Mesenchymal stem cell (in vitro differentiated cells and primary cell): ENCODE measurements around the gene AHNAK.

Experiments used
- DNase-seq: peaks from one replicate; pipeline ENCODE4 v3.0.0-alpha.2; 2013
- H2AFZ ChIP-seq: one replicate; pipeline ENCODE4 v1.6.1; 2013; ENCODE audit warnings: low read depth, mild to moderate bottlenecking, control low read depth, inconsistent platforms, low read length, moderate library complexity
- H2AK5ac ChIP-seq: 2 replicates; pipeline ENCODE4 v1.6.1; 2013; ENCODE audit warnings: low read length, moderate library complexity, mild to moderate bottlenecking, inconsistent platforms; ENCODE audit not compliant: severe bottlenecking
- H2BK120ac ChIP-seq: one replicate; pipeline ENCODE4 v1.6.1; 2013; ENCODE audit warnings: low read depth, mild to moderate bottlenecking, inconsistent platforms, low read length, moderate library complexity
- H2BK12ac ChIP-seq, 2 experiments: one replicate each; pipeline ENCODE4 v1.6.1; 2013; ENCODE audit warnings: inconsistent platforms in 2 of 2, low read length in 2 of 2, mild to moderate bottlenecking in 2 of 2, moderate library complexity in 2 of 2, control low read depth in 1 of 2
- H2BK15ac ChIP-seq: one replicate; pipeline ENCODE4 v1.6.1; 2013; ENCODE audit warnings: mild to moderate bottlenecking, low read depth, inconsistent platforms; ENCODE audit not compliant: poor library complexity, severe bottlenecking
- H2BK5ac ChIP-seq: 2 replicates; pipeline ENCODE4 v1.6.1; 2013; ENCODE audit warnings: low read depth, mild to moderate bottlenecking, low read length, control low read depth, inconsistent platforms; ENCODE audit not compliant: poor library complexity, severe bottlenecking
- H3K14ac ChIP-seq, 2 experiments: one replicate each; pipeline ENCODE4 v1.6.1; 2013; ENCODE audit warnings: inconsistent platforms in 2 of 2, low read length in 2 of 2, control low read depth in 1 of 2, mild to moderate bottlenecking in 1 of 2, moderate library complexity in 1 of 2
- H3K18ac ChIP-seq, 2 experiments: one replicate each; pipeline ENCODE4 v1.6.1; 2013; ENCODE audit warnings: inconsistent platforms in 2 of 2, low read length in 2 of 2, control low read depth in 1 of 2, low read depth in 1 of 2, mild to moderate bottlenecking in 1 of 2
- H3K23ac ChIP-seq, 2 experiments: one replicate each; pipeline ENCODE4 v1.6.1; 2013; ENCODE audit warnings: inconsistent platforms in 2 of 2, low read length in 2 of 2, mild to moderate bottlenecking in 2 of 2, moderate library complexity in 2 of 2, control low read depth in 1 of 2
- H3K27ac ChIP-seq: 2 replicates; pipeline ENCODE4 v1.5.1; 2013; ENCODE audit warnings: mild to moderate bottlenecking, moderate library complexity, low read length, control low read depth, inconsistent platforms; ENCODE audit not compliant: poor library complexity, severe bottlenecking
- H3K27me3 ChIP-seq, 2 experiments: 2 replicates each; pipeline versions ENCODE4 v1.6.1 to v1.7.0; 2013; ENCODE audit warnings: low read length in 2 of 2, mild to moderate bottlenecking in 2 of 2, moderate library complexity in 2 of 2, control low read depth in 1 of 2, inconsistent platforms in 1 of 2; ENCODE audit not compliant: control insufficient read depth in 1 of 2, insufficient read depth in 1 of 2
- H3K36me3 ChIP-seq, 2 experiments: 2 replicates each; pipeline versions ENCODE4 v1.6.1 to v1.7.0; 2013; ENCODE audit warnings: low read length in 2 of 2, control low read depth in 1 of 2, inconsistent platforms in 1 of 2, low read depth in 1 of 2, mild to moderate bottlenecking in 1 of 2; ENCODE audit not compliant: insufficient read depth in 2 of 2, control insufficient read depth in 1 of 2
- H3K4ac ChIP-seq, 2 experiments: one replicate each; pipeline ENCODE4 v1.6.1; 2013; ENCODE audit warnings: inconsistent platforms in 2 of 2, low read length in 2 of 2, mild to moderate bottlenecking in 2 of 2, moderate library complexity in 2 of 2, control low read depth in 1 of 2, low read depth in 1 of 2
- H3K4me1 ChIP-seq: 2 replicates; pipeline ENCODE4 v1.6.1; 2013; ENCODE audit warnings: low read depth, low read length, control low read depth; ENCODE audit not compliant: control insufficient read depth, insufficient read depth
- H3K4me2 ChIP-seq: 2 replicates; pipeline ENCODE4 v1.6.1; 2013; ENCODE audit warnings: low read length, mild to moderate bottlenecking, inconsistent platforms; ENCODE audit not compliant: poor library complexity, severe bottlenecking
- H3K4me3 ChIP-seq, 2 experiments: 2 replicates each; pipeline versions ENCODE4 v1.5.1 to v1.7.0; 2013; ENCODE audit warnings: low read length in 2 of 2, mild to moderate bottlenecking in 2 of 2, control low read depth in 1 of 2, low read depth in 1 of 2; ENCODE audit not compliant: insufficient read depth in 1 of 2
- H3K79me1 ChIP-seq: replicated peaks from 2 replicates; pipeline ENCODE4 v1.6.1; 2013; ENCODE audit warnings: mild to moderate bottlenecking, control low read depth, low read length, inconsistent platforms; ENCODE audit not compliant: poor library complexity, severe bottlenecking
- H3K9ac ChIP-seq: 2 replicates; pipeline ENCODE4 v1.7.0; 2013; ENCODE audit warnings: mild to moderate bottlenecking, low read length, moderate library complexity
- H3K9me3 ChIP-seq: 2 replicates; pipeline ENCODE4 v1.7.0; 2013; ENCODE audit warnings: mild to moderate bottlenecking, low read length; ENCODE audit not compliant: control insufficient read depth
- H4K8ac ChIP-seq: one replicate; pipeline ENCODE4 v1.6.1; 2013; ENCODE audit warnings: inconsistent platforms, mild to moderate bottlenecking, low read length, moderate library complexity
- H4K91ac ChIP-seq: one replicate; pipeline ENCODE4 v1.6.1; 2013; ENCODE audit warnings: mild to moderate bottlenecking, low read length, inconsistent platforms
- WGBS: methylation state at CpG from one replicate; pipeline ENCODE4 v1.1.7; 2013; ENCODE audit warnings: mixed read lengths; 5-methylcytosine and 5-hydroxymethylcytosine counted together

AHNAK gene

DNA sequence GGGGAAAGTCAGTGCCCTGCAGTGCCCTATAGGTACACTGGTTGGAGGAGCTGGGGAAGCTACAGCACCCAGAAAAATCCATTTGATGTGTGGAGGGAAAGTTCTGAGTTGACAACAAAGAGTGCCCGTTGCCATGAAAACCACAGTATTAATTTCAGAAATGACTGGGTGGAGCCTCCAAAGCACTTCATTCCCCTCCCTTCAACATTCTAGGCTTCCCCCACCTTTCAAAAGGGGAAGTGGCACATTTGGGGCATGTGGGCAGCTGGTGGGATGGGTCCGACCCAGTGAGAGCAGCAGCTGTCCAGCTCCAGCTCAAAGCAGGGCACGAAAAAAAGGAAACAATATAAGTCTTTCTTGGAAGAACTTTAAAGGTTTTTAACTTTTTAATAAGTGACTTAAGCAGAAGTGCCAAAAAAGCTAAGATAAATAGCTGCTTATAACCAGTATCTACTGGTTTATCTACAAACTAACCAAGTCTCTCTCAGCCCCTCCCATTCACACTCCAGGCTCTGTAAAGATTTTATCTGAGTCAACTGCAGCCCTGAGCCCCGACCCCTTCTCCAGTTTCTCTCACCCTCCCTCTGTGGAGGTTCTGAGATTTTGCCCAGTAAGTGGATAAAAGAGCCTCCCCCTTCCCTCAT lies 9.0 kb upstream of the AHNAK start:
- H3K36me3 ChIP-seq: peaks cover 24 to 27% of the 10 kb centered on the region in 2 experiments
- H3K27ac ChIP-seq: peak overlapping the region; percentile 88
- H3K4me3 ChIP-seq: peak overlapping the region in 1 of 2 experiments; percentile 59
- DNase-seq: no peak
- peak overlapping the region; percentile 95 for H2AK5ac ChIP-seq
- H3K23ac ChIP-seq: peak overlapping the region in 1 of 2 experiments; percentile 36
- peaks cover 64% of the 10 kb centered on the region for H3K4me1 ChIP-seq
- H4K91ac ChIP-seq: peak overlapping the region; percentile 52
- peak overlapping the region; percentile 42 for H2BK120ac ChIP-seq
- no peaks in the 10 kb centered on the region for H3K9me3 ChIP-seq
- peak overlapping the region; percentile 23 to 89 for H3K18ac ChIP-seq
- peaks cover 4% of the 10 kb centered on the region for H3K79me1 ChIP-seq
- H2BK12ac ChIP-seq: peak overlapping the region in 1 of 2 experiments; percentile 81
- H4K8ac ChIP-seq: peak overlapping the region; percentile 33
- 29% methylated on average over 2 of the region's 4 CpGs for WGBS
- no peak overlapping the region for H3K14ac ChIP-seq
- H2BK5ac ChIP-seq: peak overlapping the region; percentile 88
- H3K27me3 ChIP-seq: no peaks in the 10 kb centered on the region
- H2AFZ ChIP-seq: no peak overlapping the region
- peak overlapping the region; percentile 73 for H2BK15ac ChIP-seq
- peak overlapping the region; percentile 49 for H3K4me2 ChIP-seq
- peak overlapping the region; percentile 35 to 71 for H3K4ac ChIP-seq
- H3K9ac ChIP-seq: peak overlapping the region; percentile 95

DNA sequence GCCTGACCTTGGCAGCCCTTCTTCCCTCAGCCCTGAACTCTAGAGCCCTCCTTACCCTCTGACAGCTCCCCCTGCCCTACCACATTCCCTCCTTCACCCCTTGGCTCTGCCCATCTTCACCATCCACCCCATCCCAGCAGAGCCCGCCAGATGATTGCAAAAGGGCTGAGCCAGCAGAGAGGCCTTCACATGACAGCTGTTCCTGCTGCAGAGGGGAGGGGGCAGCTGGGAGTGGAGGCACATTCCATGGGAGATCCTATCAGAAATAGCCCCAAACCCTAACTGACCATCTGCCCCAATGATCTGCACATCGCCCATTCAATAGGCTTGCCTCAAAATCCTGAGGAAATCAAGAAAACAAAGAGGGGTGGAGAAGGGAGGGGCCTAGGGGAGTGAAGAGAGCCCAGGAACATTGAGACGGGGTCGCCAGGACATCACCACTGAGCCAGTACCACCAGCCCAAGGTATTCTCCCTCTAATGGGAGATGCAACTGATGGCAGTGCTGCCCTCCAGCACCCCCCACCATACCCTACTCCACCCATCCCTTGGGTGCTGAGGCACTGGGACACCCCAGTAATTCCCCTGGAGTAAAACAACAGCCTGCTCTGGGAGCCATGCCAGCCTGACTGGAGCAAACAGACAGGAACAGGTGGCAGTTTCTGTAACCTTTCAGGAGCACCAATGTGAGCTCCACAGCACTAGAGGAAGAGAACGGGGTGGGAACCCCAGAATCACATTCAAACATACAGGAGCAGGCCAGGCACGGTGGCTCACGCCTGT lies 8.0 kb upstream of the AHNAK start:
- H3K9ac ChIP-seq: peak overlapping the region; percentile 95
- H4K8ac ChIP-seq: peak overlapping the region; percentile 2
- H3K27me3 ChIP-seq: no peaks in the 10 kb centered on the region
- peak overlapping the region; percentile 77 for H2BK15ac ChIP-seq
- peaks cover 19 to 21% of the 10 kb centered on the region in 2 experiments for H3K36me3 ChIP-seq
- WGBS: 75% methylated on average over 6 of the region's 7 CpGs
- peak overlapping the region; percentile 18 to 80 for H3K18ac ChIP-seq
- H3K4ac ChIP-seq: peak overlapping the region; percentile 1 to 71
- DNase-seq: no peak
- H2AK5ac ChIP-seq: peak overlapping the region; percentile 58
- H3K27ac ChIP-seq: peak overlapping the region; percentile 92
- H2BK120ac ChIP-seq: peak overlapping the region; percentile 58
- peak overlapping the region in 1 of 2 experiments; percentile 70 for H3K14ac ChIP-seq
- H3K4me3 ChIP-seq: peak overlapping the region in 1 of 2 experiments; percentile 77
- H3K4me2 ChIP-seq: no peak overlapping the region
- H2AFZ ChIP-seq: no peak overlapping the region
- H4K91ac ChIP-seq: peak overlapping the region; percentile 18
- peaks cover 60% of the 10 kb centered on the region for H3K4me1 ChIP-seq
- H3K9me3 ChIP-seq: no peaks in the 10 kb centered on the region
- H3K23ac ChIP-seq: no peak overlapping the region
- peak overlapping the region; percentile 19 for H2BK5ac ChIP-seq
- H2BK12ac ChIP-seq: peak overlapping the region; percentile 0 to 80
- peaks cover 10% of the 10 kb centered on the region for H3K79me1 ChIP-seq

GRCh38 chr11:62553839-62554361 lies 7.3 kb upstream of the AHNAK start:
- Histone ChIP-seq H2BK15ac (no peak overlapping the region), H3K4me1 (peaks cover 59% of the 10 kb centered on the region), H3K23ac (no peak overlapping the region), H3K4ac (peak overlapping the region; percentile 3 to 87), H2AK5ac (peak overlapping the region; percentile 70), H2BK5ac (peak overlapping the region; percentile 53), H3K9me3 (no peaks in the 10 kb centered on the region), H2BK120ac (peak overlapping the region; percentile 58), H4K91ac (peak overlapping the region; percentile 94), H3K27me3 (no peaks in the 10 kb centered on the region), H3K4me3 (peak overlapping the region in 1 of 2 experiments; percentile 77), H3K14ac (peak overlapping the region in 1 of 2 experiments; percentile 88), H3K18ac (peak overlapping the region; percentile 18 to 99), H3K4me2 (peak overlapping the region; percentile 43), H3K27ac (peak overlapping the region; percentile 92), H3K36me3 (peaks cover 12 to 17% of the 10 kb centered on the region in 2 experiments), H2BK12ac (peak overlapping the region; percentile 29 to 81), H3K9ac (peak overlapping the region; percentile 95), H3K79me1 (peaks cover 13% of the 10 kb centered on the region), H2AFZ (no peak overlapping the region), H4K8ac (peak overlapping the region; percentile 16)
- DNase-seq: peak; percentile 93
- WGBS: 5% methylated on average over 8 of the region's 8 CpGs
